GM21423 (cell line): ENCODE results near the gene IFT80.
"Not testable (repeated sequence)": the region's sequence is repeated elsewhere in the genome, so short reads cannot be mapped to it uniquely, and the experiment has no call there.

Source experiments
- ATAC-seq: cut with Tn5 transposase; IDR thresholded peaks from one replicate; pipeline ENCODE4 v1.9.1; 2021; ENCODE audit warnings: mild to moderate bottlenecking, moderate library complexity; ENCODE audit not compliant: unreplicated experiment

Gene IFT80

GRCh38 chr3:160369784-160370183 lies 29.2 kb downstream of the IFT80 start:
- no peak for ATAC-seq

- peak; percentile 91 for ATAC-seq
These were observed 30.2 kb downstream of the IFT80 start for GRCh38 chr3:160368804-160369203.

- no peak for ATAC-seq
These were observed 33.0 kb downstream of the IFT80 start for GRCh38 chr3:160365869-160366522.

- ATAC-seq = not testable (repeated sequence)
These were observed 36.1 kb downstream of the IFT80 start for GRCh38 chr3:160362896-160363295.

- ATAC-seq = no peak
These were observed 43.2 kb downstream of the IFT80 start for GRCh38 chr3:160355826-160356225.

GRCh38 chr3:160346511-160346910 lies 52.5 kb downstream of the IFT80 start:
- ATAC-seq = no peak

- ATAC-seq = no peak
These were observed 55.9 kb downstream of the IFT80 start for GRCh38 chr3:160343132-160343531.

GRCh38 chr3:160340351-160340750 lies 58.7 kb downstream of the IFT80 start:
- ATAC-seq = no peak

- no peak for ATAC-seq
These were observed 67.7 kb downstream of the IFT80 start for GRCh38 chr3:160331127-160331937.

GRCh38 chr3:160330690-160331089 lies 68.3 kb downstream of the IFT80 start:
- ATAC-seq = no peak

GRCh38 chr3:160330109-160330508 lies 68.9 kb downstream of the IFT80 start:
- ATAC-seq = no peak

GRCh38 chr3:160326286-160326685 lies 72.7 kb downstream of the IFT80 start:
- ATAC-seq = not testable (repeated sequence)

GRCh38 chr3:160321821-160322220 lies 77.2 kb downstream of the IFT80 start:
- ATAC-seq = not testable (repeated sequence)

GRCh38 chr3:160319322-160319721 lies 79.7 kb downstream of the IFT80 start:
- no peak for ATAC-seq

GRCh38 chr3:160314995-160315394 lies 84.0 kb downstream of the IFT80 start:
- ATAC-seq = no peak

GRCh38 chr3:160312014-160312624 lies 86.9 kb downstream of the IFT80 start:
- no peak for ATAC-seq

- ATAC-seq = no peak
These were observed 96.2 kb downstream of the IFT80 start for GRCh38 chr3:160302806-160303205.

- ATAC-seq = no peak
These were observed 102.4 kb downstream of the IFT80 start for GRCh38 chr3:160296591-160296990.

GRCh38 chr3:160291909-160292299 lies 107.1 kb downstream of the IFT80 start:
- no peak for ATAC-seq

- no peak for ATAC-seq
These were observed 107.6 kb downstream of the IFT80 start for GRCh38 chr3:160291290-160291908.

- ATAC-seq = no peak
These were observed 111.4 kb downstream of the IFT80 start for GRCh38 chr3:160287666-160288065.
